GM12875 (cell line): ENCODE data around the gene CUTA.

Experiments
- H3K4me3 ChIP-seq: one replicate; pipeline ENCODE4 v1.5.1; 2011; ENCODE audit warnings: low read depth, low read length, control low read depth
- TF ChIP-seq, protein P1 (sequence below): IDR thresholded peaks from 2 replicates; pipeline ENCODE4 v1.5.1; 2011; ENCODE audit warnings: low read depth, mild to moderate bottlenecking, control low read depth, inconsistent platforms, low read length, moderate library complexity, borderline replicate concordance; ENCODE audit not compliant: insufficient read depth

Gene CUTA

DNA sequence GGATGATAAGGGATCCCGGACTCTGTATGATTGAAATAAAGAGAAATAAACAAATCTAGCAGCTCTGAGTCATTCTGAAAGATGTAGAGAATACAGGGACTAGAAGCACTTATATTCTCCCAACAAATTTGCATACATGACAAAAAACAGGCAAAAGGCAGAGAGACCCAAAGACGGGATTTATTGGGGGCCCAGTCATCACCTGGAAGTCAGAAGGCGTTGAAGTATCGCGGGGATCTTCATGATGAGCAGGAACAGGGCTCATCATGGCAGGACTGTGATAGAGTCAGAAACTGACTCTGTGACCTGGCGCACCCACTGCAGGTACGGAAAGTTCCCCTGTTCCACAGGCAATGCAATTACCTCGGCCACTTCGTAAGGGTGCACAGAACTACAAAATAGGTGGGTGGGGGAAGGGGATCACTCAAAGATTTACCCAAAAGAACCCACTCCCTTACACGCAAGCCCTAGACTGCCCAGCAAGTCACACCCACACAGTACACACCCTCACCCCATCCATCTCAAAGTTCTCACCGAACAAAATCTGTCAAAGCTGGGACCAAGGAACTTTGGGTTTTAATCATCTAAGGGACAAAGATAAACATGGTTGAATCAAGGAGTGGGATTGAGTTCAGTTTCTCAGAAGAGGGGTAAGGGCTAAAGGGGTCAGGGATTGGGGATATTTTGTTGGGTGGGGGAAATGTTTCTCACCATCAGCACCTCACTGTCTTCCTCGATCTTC lies 1.4 kb downstream of the CUTA start:
- TF ChIP-seq, protein P1, sequence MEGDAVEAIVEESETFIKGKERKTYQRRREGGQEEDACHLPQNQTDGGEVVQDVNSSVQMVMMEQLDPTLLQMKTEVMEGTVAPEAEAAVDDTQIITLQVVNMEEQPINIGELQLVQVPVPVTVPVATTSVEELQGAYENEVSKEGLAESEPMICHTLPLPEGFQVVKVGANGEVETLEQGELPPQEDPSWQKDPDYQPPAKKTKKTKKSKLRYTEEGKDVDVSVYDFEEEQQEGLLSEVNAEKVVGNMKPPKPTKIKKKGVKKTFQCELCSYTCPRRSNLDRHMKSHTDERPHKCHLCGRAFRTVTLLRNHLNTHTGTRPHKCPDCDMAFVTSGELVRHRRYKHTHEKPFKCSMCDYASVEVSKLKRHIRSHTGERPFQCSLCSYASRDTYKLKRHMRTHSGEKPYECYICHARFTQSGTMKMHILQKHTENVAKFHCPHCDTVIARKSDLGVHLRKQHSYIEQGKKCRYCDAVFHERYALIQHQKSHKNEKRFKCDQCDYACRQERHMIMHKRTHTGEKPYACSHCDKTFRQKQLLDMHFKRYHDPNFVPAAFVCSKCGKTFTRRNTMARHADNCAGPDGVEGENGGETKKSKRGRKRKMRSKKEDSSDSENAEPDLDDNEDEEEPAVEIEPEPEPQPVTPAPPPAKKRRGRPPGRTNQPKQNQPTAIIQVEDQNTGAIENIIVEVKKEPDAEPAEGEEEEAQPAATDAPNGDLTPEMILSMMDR: no peak
- peak overlapping the region; percentile 54 for H3K4me3 ChIP-seq

DNA sequence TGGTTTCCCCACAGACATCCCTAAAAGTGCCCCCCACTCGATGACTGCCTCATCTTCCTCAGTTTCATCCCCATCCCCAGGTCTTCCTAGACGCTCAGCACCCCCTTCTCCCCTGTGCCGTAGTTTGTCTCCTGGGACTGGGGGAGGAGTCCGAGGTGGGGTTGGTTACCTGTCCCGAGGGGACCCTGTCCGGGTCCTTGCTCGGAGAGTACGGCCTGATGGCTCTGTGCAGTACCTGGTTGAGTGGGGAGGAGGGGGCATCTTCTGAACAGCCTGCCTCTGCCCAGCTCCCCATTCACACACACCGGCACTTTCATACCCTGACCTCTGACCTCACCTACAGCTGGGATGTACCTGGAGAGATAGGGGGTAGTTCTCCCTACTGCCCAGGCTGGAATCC lies 2.1 kb downstream of the CUTA start:
- H3K4me3 ChIP-seq: no peak overlapping the region
- TF ChIP-seq, protein P1: no peak

DNA sequence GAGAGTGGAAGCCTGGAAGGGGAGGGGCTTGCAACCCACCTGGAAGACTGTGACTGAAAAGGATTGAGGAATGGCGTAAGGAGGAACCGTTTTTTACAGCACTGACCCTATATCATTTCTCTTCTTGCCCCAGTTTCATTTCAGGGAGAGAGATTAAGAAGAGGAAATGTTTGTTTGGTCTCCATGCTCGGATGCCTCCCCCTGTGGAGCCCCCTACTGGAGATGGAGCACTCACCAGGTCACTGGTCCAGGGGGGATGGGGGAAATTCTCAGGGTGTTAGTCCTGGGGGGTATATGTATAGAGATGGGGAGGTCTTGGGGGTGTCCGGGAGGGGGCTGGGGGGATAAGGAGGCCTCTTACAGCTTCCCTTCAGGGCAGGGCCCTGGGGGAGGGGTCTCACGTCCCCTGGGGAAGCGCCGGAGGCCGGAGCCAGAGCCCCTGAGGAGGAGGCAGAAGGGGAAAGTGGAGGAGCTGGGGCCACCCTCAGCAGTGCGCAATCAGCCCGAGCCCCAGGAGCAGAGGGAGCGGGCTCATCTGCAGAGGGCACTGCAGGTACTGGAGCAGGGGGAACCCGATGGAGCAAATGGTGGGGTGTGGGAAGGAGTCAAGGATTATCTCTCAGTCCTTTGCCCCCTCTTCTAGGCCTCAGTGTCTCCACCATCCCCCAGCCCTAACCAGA lies 3.2 kb downstream of the CUTA start:
- H3K4me3 ChIP-seq: no peak overlapping the region
- TF ChIP-seq, protein P1: peak; percentile 46; the same call in 1 of the 2 replicates

DNA sequence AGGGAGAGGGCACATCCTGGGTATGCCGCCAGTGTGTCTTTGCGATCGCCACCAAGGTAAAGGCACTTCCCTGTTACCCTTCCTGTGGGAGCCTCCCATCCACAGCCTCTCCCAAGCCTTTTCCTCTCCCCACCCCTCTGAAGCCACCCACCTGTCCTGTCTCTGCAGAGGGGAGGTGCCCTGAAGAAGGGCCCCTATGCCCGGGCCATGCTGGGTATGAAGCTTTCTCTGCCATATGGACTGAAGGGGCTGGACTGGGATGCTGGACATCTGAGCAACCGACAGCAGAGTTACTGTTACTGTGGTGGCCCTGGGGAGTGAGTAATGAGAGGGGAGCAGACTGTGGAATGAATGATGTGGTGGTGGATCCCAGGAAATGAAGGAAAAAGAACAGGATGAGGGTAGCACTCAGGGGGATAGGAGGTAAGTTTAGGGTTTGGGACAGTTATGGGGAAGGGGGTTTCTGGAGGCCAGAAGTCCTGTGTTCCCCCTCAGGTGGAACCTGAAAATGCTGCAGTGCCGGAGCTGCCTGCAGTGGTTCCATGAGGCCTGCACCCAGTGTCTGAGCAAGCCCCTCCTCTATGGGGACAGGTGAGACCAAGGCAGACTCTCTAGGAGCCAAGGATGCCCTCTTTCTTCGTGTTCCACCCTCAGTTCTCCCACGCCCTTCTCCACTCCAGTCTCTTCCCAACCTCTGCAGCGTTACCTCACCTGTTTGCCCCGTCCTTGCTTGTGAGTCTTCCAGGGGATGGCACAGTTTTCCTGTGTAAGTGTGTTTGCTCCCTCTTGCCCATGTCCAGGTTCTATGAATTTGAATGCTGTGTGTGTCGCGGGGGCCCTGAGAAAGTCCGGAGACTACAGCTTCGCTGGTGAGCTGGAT lies 4.4 kb downstream of the CUTA start:
- no peak overlapping the region for H3K4me3 ChIP-seq
- TF ChIP-seq, protein P1: no peak

DNA sequence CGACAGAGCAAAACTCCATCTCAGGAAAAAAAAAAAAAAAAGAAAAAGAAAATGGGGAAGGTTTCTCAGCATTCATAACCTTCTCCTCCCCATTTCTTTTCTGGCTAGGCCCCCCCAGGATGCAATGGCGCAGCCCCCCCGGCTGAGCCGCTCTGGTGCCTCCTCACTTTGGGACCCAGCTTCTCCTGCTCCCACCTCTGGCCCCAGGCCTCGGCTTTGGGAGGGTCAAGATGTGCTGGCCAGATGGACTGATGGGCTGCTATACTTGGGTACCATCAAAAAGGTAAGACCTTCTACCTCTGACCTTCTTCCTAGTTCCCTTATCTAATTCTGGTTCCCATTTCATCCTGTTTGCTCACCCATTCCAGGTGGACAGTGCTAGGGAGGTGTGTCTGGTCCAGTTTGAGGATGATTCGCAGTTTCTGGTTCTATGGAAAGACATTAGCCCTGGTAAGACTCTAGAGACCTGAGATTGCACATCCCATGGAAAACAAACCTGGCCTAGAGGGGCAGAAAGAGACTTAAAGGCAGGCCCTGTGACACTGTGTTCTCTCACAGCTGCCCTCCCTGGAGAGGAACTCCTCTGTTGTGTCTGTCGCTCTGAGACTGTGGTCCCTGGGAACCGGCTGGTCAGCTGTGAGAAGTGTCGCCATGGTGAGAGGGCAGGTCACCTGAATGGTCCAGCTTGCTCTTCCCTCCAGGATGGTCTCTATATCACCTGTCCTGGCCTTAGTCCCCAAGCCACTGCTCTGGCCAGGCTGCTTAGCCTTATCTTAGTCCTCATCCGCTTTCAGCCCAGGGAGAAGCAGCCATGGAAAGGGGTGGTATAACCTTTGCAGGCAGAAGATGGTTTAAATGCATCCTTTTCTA lies 5.5 kb downstream of the CUTA start:
- H3K4me3 ChIP-seq: no peak overlapping the region
- TF ChIP-seq, protein P1: no peak

DNA sequence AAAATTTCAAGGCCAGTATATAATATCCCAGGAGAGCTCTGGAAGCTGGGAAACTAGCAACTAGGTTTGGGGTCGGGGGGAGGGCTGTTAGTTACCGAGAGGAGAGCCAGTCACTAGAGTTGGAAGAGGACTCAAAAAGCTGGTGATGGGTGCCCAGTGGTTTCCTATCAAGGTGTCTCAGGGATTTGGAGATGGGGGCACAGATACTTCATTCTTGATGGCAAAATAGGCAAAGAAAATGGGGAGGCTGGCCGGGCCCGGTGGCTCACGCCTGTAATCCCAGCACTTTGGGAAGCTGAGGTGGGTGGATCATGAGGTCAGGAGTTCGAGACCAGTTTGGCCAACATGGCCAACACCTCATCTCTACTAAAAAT lies 6.3 kb downstream of the CUTA start:
- no peak overlapping the region for H3K4me3 ChIP-seq

More for the DNA sequence above, 6.3 kb downstream of the CUTA start:
- TF ChIP-seq, protein P1: no peak
